Activated CD4-positive, alpha-beta T cell treated with anti-CD3 and anti-CD28 coated beads, Interleukin-2, Interleukin-6, amounts not matched to agents 100 ng/mL and 50 ng/mL, durations not matched to agents 16 hours and 8 hours (primary cell): ENCODE results near the gene HSPD1.

Source experiments
- DNase-seq: peaks from one replicate; pipeline ENCODE4 v3.0.0-alpha.2; 2020

HSPD1 gene

DNA sequence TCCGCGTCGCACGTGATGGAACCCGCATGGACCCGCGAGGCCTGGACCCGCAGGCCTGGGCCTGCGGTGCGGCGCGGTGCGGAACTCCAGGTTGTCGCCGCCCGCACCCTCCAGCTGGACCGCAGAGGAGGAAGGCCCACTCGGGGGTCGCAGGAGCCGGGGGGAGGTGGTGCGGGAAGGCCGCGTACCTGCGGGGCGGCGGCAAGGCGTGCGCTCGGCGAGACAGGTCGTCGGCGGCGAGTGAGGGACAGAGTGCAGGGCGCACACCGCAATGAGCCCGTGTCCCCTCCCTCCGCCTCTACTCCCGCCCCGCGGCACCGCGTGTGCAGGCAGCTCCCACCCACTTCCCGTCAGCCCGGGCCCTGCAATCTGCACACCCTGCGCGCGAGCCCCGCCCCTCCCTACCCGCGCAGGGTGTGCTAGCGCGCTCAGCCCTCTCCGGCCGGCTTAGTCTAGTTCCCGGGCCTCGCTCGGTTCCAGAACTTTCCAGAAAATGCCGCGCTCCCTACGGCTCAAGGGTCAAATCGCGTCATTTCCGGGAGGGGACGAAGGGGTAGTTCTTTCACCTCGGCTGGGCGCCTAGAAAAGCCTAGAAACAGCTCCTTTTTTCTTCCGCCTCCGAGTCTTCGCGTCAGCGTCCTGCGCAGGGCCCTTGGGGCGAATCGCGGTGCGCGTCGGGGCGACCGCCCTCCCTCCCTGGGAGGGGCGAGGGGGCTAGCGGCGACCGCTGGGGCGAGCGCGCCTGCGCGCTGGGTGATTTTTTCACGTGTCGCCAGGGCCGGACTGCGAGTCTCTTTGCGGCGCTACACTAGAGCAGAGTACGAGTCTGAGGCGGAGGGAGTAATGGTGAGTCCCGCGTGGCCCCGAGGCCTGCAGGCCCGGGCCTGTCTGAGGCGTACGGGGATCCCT, at the start of gene HSPD1, which contains the start of gene HSPE1:
Gene HSPD1, minus strand, starts transcription at position 247 of the 909 bp plus-strand sequence. CDS start 992 bp downstream, outside the sequence.
Gene HSPE1, plus strand, starts transcription at position 786 of the 909 bp plus-strand sequence. Its CDS starts 58 bp downstream, at position 844.
- peak; percentile 99 for DNase-seq

DNA sequence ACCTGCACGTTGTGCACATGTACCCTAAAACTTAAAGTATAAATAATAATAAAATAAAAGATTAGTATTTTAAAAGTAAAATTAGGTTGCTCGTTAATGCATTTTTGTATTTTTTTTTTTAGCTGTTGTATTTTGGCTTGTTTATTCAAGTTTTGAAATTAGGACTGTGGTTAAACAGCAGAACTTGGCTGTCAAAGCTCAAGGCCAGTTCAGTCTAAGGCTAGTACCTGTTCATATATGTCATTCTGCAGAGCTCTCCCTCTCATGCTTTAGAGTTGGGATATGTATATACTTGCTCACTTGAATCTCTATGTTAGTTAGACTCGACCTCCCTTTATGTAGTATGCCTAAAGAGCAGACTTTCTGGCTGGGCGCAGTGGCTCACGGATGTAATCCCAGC, 48.9 kb upstream of the HSPD1 start:
- DNase-seq: no peak

DNA sequence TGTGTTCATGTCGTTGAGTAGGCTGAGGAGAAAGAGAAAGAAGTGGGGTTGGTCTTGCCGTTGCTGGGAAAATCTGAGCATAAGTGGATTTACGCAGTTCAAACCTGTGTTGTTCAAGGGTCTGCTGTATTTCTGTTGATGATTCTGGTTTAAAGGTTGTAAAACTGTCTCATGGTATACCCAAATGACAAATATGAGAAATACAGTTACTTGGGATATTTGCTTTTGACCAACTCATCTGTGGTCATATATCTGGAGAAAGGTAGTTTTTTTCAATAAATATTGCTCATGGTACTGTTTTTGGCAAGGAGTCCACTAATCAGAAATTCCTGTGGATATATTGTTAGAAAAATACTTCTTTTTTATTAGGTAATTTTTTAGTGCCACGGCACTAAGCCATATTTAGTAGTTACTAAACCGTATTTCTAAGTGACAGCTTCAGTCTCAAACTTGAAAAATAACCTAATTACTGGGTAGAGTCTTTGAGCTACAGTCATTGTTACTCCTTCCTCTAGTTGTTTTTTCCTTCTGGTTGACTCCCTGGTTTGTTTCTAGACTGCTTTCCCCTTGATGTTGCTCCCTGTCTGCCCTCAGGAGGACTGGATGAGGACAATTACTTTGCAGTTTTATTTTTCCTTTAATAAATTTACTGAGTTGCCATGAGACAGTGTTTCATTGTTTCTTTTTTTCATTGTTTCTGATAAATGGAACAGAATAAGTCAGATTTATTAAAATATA, 47.7 kb upstream of the HSPD1 start:
- DNase-seq: no peak

DNA sequence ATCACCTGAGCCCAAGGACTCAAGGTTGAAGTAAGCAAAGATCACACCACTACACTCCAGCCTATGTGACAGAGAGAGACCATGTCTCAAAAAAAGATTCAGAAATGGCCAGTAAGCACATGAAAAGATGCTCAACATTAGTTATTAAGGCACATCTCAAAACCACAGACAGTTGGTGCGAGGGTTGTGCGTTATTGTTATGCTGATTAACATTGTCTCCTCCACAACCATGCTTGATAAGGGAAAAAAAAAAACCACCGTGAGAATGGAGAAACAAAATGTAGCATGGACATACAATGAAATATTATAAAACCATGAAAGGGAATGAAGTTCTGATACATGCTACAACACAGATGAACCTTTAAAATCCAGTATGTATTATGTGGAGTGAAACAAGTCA, 43.6 kb upstream of the HSPD1 start:
- no peak for DNase-seq

DNA sequence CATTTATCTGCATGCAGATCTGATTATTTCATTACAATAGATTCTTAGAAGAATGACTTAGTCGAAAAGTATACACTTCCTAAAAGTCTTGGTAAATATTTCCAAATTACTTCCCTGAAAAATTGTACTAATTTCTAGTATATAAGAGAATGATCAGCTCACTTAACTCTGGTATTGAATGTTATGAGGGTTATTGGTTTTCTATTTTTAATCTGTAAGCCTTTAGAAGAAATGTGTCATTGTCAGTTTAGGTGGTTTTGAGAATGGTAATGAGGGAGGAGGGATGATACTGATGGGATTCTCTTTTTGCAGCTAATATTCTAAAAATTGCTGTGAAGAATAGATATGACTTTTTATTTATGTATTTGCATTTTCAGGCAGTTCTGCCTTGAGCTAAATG, 40.1 kb upstream of the HSPD1 start:
- DNase-seq: no peak

DNA sequence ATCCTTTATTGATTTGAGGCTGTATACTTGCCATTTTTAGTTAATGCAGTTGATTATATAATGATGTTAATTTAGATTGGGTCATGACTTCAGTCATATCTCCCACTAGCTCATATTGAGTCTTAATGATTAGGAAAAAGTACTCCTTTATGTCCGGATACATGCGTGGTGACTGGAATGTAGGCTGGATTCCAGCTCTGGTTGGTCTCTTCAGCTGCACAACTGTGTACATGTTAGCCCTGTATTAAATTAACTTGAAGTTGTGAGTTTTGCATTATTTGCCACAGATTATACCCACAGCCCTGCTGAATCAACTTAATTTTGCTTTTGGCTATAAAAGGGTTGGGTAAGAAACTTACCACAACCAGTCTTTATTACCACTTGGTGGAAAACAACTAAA, 38.8 kb upstream of the HSPD1 start:
- no peak for DNase-seq

DNA sequence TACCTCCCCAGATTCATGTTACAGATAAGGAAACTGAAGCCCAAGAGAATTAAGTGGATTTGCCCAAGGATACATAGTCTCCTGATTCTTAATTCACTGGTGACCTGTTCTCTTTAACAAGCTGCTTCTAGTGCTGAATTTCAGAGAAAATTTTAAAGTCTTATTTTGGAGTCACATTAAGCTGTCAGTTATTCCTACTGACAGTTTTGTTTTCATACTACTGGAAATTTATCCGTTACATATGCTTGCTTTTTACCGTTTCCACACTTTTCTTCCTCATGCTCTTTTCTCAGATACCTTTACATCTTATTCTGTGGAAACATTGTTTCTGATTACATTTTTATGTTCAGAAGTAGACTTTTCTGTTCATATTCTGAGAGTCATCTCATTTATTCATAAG, 17.5 kb upstream of the HSPD1 start:
- no peak for DNase-seq

DNA sequence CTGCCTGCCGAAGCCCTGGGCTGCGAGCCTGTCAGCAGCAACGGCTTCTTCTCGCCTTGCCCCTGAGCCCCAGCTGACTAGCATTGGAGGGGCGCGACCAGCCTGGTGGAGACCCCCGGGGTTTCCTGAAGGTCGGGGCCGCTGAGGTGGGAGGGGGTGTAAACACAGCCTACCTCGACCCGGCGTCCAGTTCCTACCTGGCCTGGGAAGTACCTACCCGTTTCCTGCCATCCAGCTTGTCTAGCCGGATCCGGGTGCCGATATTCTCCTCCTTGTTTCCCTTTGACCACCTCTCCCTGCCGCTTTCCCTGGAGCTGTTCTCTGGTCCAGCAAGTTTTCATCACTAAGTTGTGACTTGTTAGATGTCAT, 16.7 kb upstream of the HSPD1 start:
- DNase-seq: no peak

DNA sequence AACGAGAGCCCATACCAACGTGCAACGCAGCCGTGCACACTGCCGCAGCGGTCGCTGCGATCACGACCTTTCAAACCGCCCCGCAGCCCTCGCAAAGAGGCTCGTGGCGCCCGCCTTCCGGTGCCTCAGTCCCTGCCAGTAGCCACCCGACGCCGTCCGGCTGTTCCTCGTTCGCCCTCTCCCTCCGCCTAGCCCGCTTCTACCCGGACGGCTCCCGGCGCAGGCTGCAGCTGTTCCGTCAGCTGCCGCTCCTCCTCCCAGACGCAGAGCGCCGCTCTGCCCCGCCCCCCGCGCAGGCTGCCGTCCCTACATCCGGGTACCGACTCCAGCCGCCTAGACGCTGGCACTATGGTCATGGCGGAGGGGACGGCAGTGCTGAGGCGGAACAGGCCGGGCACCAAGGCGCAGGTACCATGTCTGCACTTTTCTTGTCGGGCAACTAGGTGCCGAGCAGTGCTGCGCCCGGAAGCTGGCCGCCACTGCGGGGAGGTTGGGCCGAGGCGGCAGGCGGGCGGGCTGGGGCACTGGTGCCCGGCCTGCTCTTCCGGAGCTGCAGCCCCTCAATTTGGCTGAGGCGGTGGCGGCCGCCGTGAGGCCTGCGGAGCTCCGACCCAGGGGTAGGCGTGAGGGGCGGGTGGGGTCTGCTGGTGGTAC, 16.2 kb upstream of the HSPD1 start, which contains the start of gene MOB4:
Gene MOB4, plus strand, starts transcription at position 328 of the 654 bp plus-strand sequence. Its CDS starts 21 bp downstream, at position 349.
- peak; percentile 96 for DNase-seq

DNA sequence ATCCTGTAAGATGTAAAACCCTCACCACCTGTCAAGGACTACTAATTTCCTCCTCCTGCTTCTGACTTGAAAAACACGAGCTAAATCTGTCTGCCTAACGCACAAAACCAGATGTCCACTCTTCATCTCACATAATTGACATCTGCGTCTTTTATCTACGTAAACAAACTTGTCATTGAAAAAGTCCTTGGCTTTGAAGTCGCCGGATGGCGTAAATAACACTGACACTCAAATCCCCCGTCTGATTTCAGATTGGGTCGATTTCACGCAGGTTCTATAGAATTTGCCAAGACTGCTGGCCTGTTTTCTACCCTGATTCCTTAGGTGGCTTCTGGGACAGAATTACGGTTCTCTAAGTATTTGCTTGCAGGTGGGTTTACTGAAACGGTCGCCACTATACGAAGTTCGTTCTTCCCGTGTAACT, 15.7 kb upstream of the HSPD1 start:
- DNase-seq: no peak

DNA sequence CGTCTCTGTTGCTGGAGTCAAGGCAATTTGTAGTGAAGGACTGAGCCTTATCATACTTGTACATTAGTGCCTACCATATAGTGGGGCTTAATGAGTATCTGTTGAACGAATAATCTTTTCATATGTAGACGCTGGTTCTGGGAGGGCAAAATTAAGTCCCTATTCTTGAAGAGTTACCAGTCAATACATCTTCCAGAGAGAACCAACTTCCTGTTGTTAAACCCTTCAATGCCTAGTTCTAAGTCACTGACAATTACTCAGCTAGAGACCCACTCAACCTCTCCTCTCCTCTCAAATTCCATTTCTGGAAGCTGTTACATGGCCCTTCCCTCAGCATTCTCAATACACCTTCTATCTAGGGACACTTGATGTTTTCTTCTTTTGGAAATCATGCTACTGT, 15.1 kb upstream of the HSPD1 start:
- no peak for DNase-seq

DNA sequence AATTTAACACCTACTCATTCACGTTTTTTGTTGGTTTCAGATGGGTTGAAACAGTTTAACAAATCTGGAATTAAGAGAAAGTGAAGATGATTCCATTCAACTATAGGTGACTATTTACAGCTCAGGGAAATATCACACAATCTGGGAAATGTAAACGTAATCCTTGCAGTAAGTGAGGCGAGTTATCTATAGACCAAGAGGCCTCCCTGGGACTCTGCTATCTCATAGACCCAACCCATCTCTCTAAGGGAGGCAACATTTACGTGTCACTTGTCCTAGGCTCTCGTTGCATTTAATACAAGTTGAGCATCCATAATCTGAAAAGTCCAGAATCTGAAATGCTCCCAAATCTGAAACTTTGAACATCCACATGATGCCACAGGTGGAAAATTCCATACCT, 14.3 kb upstream of the HSPD1 start:
- DNase-seq: no peak

DNA sequence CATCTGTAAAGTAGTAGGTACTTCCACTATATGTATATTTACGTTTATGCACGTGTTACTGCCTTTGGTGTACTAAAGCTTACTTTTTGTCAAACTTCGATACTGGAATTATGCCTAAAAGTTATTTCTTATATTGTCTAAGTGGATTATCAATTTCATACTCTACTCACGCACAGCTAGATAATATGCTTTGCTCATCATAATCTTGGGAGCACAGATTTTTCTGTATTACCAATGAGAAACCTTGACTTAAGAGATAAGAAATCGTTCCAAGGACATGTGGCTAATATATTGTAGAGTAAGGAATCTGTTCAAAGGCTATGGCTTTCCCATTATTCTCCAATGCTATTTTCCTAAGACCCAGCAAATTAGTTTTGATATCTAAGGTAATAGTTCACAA, 7.0 kb upstream of the HSPD1 start:
- DNase-seq: no peak

DNA sequence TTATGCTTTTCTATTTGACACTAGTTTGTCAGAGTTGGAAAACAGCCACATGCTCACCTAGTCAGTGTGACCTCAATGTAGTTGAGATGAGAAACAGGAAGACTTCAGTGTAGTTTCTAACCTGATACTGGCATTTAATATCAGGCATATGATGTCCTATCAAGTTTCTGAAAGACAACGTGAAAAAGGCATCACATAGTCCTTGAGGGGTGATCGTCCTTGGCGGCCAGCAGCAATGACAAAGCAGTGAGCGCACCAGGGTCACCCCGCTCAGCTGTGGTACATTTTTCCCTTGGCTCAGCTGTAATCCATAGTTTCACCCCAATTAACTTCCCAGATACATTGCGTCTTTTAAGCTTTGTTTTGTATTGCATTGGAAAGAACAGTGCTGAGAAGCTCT, 4.9 kb upstream of the HSPD1 start:
- no peak for DNase-seq

DNA sequence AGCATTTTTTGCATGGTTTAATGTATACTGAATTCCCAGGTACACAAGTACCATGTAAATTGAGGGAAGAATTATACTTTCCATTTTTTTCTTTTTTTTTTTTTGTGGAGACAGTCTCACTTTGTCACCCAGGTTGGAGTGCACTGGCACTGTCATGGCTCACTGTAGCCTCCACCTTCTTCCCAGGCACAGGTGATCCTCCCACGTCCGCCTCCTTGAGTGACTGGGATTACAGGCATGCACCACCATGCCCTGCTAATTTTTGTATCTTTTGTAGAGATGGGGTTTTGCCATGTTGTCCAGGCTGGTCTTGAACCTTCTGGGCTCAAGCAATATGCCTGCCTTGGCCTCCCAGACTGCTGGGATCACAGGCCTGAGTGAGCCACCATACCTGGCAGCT, 4.4 kb upstream of the HSPD1 start:
- no peak for DNase-seq

DNA sequence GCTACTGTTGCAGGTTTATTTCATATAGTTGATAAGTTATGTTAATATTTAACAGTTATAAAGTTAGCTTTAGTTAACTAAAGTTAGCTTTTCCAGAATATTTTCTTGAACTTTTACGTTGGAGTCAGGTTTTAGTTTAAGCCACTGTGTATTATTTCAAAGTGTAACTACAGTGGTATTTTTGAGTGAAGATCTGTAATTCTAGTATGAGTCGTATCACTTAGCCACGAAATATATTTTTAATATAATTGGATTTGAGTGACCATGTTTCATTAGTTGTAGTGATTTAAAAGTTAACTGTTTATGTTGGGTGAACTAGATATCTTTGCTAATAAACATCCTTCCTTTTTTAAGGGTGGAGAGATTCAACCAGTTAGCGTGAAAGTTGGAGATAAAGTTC, 3.0 kb upstream of the HSPD1 start:
- no peak for DNase-seq

DNA sequence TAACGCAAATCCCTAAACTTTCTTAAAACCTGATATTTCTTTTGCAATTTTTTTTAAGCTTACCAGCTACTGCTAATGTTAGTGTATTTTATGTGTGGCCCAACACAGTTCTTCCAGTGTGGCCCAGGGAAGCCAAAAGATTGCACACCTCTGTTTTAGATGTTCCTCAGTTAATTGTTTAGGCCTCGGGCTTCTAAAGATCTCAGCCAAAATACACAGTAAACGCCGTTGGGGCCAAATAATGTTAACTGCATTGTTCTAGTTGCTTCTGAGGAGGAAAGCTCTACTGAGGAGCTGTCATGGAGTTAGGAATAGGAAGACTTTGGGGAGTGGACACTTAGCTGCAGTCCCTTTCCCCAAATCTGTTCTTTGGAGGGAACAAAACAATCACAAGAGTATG, 2.6 kb upstream of the HSPD1 start:
- no peak for DNase-seq

DNA sequence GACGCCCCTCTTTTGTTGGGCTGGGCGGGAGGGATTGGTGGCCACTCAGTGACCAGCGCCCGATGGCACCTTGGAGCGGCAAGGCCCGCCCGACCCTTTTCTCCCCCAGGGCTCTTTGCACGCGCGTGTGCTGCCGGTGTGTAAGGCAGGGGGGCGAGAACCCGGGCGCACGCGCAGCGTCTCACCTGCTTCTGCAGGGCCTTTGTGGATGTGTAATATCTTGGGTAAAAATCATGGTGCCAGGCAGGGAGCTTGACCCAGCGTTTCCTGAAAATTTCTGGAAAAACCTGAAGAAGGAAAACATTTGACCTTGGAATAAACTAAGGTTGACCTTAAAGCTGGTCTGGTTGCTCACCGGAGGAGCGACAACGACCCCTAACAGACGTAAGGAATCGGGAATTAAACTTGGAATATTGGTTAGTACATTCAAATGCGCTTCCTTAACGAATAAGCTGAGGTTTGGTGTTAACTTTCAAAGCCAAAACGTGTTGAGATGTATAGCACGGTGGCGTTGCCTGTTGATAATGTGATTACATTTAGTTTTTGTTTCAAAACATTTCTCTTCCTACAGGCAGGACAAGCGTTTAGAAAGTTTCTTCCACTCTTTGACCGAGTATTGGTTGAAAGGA, 977 bp upstream of the HSPD1 start:
- DNase-seq: no peak

DNA sequence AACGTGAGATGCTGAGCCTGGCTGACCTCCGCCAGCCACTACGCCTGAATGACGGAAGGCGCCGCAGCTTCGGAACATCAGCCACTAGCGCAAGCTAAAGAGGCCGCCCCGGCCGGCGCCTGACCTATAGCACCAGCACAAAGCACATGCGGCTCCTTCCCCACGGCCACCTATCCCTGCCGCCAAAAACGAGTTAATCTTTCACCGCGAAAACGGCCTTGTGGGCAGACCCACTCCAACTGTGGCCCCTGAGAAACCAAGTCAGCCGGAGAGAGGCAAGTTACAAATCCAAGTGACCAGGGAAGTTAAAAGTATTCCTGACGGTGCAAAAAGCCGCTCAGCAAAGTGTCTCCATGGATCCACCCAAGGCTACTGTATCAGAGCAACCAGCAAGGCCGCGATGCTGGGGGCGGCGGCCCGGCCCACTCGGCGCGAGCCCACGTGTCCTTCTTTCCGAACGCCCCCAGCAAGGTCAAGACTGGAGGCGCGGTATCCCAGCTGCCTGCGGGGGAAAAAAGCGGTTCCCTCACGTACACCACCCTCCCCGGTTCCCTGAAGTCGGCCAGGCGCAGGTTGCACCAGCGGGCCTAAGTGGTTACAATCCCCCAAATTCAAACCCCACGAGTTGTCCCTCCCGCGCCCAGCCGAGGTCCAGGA, 575 bp downstream of the HSPD1 start:
- peak; percentile 68 for DNase-seq

DNA sequence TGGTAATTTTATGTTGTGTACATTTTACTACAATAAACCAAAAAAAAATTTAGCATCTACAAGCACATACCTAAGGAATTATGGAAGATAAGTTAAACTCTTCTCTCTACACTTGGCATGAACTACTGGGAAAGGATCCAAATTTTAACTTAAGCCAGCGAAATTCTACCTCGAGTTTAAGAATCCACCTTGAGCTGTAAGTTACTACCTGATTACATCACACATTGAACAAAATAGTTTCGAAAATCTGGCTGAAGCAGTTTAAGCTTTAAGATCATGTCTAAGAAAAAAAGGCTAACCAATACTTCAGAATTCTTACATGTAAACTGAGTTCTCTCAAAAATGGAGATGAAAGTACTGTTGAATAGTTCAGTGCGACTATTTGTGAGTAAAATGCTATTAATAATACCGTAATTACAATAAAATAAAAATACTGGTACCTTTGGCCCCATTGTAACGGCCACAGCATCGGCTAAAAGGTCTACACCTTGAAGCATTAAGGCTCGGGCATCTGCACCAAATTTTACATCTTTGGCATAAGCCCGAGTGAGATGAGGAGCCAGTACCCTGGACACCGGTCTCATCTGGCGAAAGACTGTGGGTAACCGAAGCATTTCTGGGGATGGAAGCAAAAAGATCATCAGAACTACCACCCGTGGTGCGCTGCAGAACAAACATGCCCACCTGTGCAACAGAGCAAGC, 1.3 kb downstream of the HSPD1 start:
- DNase-seq: no peak

DNA sequence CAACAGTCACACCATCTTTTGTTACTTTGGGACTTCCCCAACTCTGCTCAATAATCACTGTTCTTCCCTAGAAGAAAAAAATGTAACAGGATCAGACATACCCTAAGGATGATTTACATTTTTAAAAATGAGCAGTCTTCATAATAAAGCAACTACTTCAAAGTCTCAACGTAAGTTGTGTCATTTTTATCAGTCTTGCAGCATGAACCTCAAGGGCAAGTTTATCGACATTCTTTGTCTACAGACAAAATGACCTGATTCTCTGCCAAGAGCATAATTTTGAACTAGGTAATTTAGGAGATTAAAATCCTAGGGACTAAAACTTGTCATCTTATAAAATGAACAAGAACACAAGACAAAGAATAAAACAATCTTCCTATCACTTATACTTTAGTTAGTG, 2.3 kb downstream of the HSPD1 start:
- DNase-seq: no peak

DNA sequence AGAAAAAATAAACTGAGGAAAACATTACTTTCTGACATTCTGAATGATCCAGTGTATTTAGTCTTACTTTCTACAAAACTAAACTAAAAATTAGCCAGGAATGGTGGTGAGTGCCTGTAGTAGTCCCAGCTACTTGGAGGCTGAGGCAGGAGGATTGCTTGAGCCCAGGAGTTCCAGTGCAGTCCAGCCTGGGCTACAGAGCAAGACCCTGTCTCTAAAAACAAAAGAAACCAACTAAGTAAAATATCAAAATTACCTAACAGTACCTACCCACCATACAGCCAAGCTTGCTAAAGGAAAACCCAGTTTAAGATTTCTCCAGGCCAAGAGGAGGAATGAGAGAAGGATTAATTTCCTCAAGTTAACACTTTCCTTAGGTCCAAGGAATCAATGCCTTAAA, 2.9 kb downstream of the HSPD1 start:
- DNase-seq: no peak
